ENCODE data around the gene NEK10. TPM values are rescaled to one million over a fixed set of nuclear protein-coding genes. Genes with fewer than 3 reads are reported as not detected.

The NEK10 gene
- total RNA-seq, 1 experiment from 2014 or later: 0.66 TPM

- Histone ChIP-seq H3K27ac (ENCODE audit: insufficient read length, low read depth, low read length) (no peak overlapping the region), H2AFZ (ENCODE audit: low read length) (no peak overlapping the region), H4K5ac (ENCODE audit: insufficient read length, low read depth, low read length) (no peak overlapping the region), H3K9me3 (ENCODE audit: control insufficient read depth, low read depth, low read length) (no peaks in the 10 kb centered on the region), H3K27me3 (ENCODE audit: insufficient read depth, low read length) (no peaks in the 10 kb centered on the region), H3K23ac (ENCODE audit: insufficient read length, low read depth, low read length) (no peak overlapping the region), H3K4me1 (ENCODE audit: insufficient read depth, low read length) (no peaks in the 10 kb centered on the region), H3K23me2 (ENCODE audit: insufficient read length, low read depth, low read length, poor library complexity, severe bottlenecking) (no peaks in the 10 kb centered on the region), H4K91ac (ENCODE audit: insufficient read length, low read depth, low read length) (no peak overlapping the region), H3K56ac (ENCODE audit: insufficient read length, low read depth, low read length) (no peak overlapping the region), H3T11ph (ENCODE audit: low read length) (no peak overlapping the region), H2BK5ac (ENCODE audit: insufficient read length, low read length) (no peak overlapping the region), H2AK5ac (ENCODE audit: insufficient read length, low read length) (no peak overlapping the region), H3K79me2 (ENCODE audit: insufficient read depth, low read length) (no peaks in the 10 kb centered on the region), H2BK120ac (ENCODE audit: low read depth, low read length, poor library complexity, severe bottlenecking) (no peak overlapping the region), H2BK12ac (ENCODE audit: insufficient read length, low read depth, low read length) (no peak overlapping the region), H3K14ac (ENCODE audit: insufficient read depth, low read length) (no peak overlapping the region), H4K8ac (replicated peaks; ENCODE audit: insufficient read length, low read depth, low read length) (no peak overlapping the region), H3K9ac (ENCODE audit: extremely low read depth, insufficient read length, low read length) (no peak overlapping the region), H2BK20ac (ENCODE audit: low read depth, low read length, poor library complexity, severe bottlenecking) (no peak overlapping the region), H4K20me1 (ENCODE audit: control insufficient read depth, insufficient read depth, insufficient read length) (no peaks in the 10 kb centered on the region), H3K18ac (ENCODE audit: insufficient read length, low read depth, low read length) (no peak overlapping the region), H3K4me2 (ENCODE audit: insufficient read depth, insufficient read length, low read length) (no peak overlapping the region), H2BK15ac (ENCODE audit: low read depth, low read length) (no peak overlapping the region), H3K4ac (ENCODE audit: low read depth, low read length) (no peak overlapping the region), H3K79me1 (ENCODE audit: insufficient read depth, low read depth, low read length, poor library complexity, severe bottlenecking) (no peaks in the 10 kb centered on the region)
- no peak for TF ChIP-seq CTCF (conservative IDR thresholded peaks at IDR 0.05)
- no peaks in the 10 kb centered on the region for H3K9me3 Mint-ChIP-seq
- no peaks in the 10 kb centered on the region for H3K4me1 Mint-ChIP-seq
- no peak overlapping the region for H3K4me3 Mint-ChIP-seq
- no peaks in the 10 kb centered on the region for H3K27me3 Mint-ChIP-seq (ENCODE audit: low read depth)
- no CpG with 5 or more reads among the region's 3 CpGs for WGBS (ENCODE audit: extremely low coverage, insufficient read length, low lambda C conversion rate)
- H3K36me3 Mint-ChIP-seq (ENCODE audit: insufficient read depth in 1 of 3, low read depth in 3 of 3): no peaks in the 10 kb centered on the region
- DNase-seq: no peak
- H3K27ac Mint-ChIP-seq: no peak overlapping the region
Measured at GRCh38 chr3:27166888-27167287, 202.3 kb downstream of the NEK10 start.

Measured in H9 (cell line).